Neural progenitor cell (in vitro differentiated cells): Measurements from ENCODE around the gene C4orf50. TPM values are rescaled to one million over a fixed set of nuclear protein-coding genes. Genes with fewer than 3 reads are reported as not detected.

Source experiments
- DNase-seq: peaks from one replicate; pipeline ENCODE4 v3.0.0-alpha.2; 2016; ENCODE audit warnings: low spot score
- H2AFZ ChIP-seq: fragments of 200-600 bp; sonication (generic); replicated peaks from 2 replicates; pipeline ENCODE4 v1.6.1; 2016; ENCODE audit warnings: antibody characterized with exemption
- H3F3A ChIP-seq: fragments of 200-600 bp; sonication (generic); 2 replicates; pipeline ENCODE4 v1.6.1; 2016; ENCODE audit warnings: antibody characterized with exemption, low read depth
- H3K27ac ChIP-seq: fragments of 200-600 bp; sonication (generic); 2 replicates; pipeline ENCODE4 v1.5.1; 2016; ENCODE audit warnings: mild to moderate bottlenecking
- H3K27me3 ChIP-seq: fragments of 200-600 bp; sonication (generic); 2 replicates; pipeline ENCODE4 v1.6.1; 2016; ENCODE audit warnings: mild to moderate bottlenecking, moderate library complexity
- H3K36me3 ChIP-seq: fragments of 200-600 bp; sonication (generic); 2 replicates; pipeline ENCODE4 v1.5.1; 2016
- H3K4me1 ChIP-seq: fragments of 200-600 bp; sonication (generic); 2 replicates; pipeline ENCODE4 v1.6.1; 2016; ENCODE audit warnings: mixed run types
- H3K4me2 ChIP-seq: fragments of 200-600 bp; sonication (generic); 2 replicates; pipeline ENCODE4 v1.6.1; 2016
- H3K4me3 ChIP-seq: fragments of 200-600 bp; sonication (generic); 2 replicates; pipeline ENCODE4 v1.5.1; 2016
- H3K79me2 ChIP-seq: fragments of 200-600 bp; sonication (generic); 2 replicates; pipeline ENCODE4 v1.6.1; 2016; ENCODE audit warnings: low read depth
- H3K9ac ChIP-seq: fragments of 200-600 bp; sonication (generic); 2 replicates; pipeline ENCODE4 v1.6.1; 2016
- H3K9me3 ChIP-seq: fragments of 200-600 bp; sonication (generic); 2 replicates; pipeline ENCODE4 v1.5.1; 2016; ENCODE audit warnings: low read depth
- H4K20me1 ChIP-seq: fragments of 200-600 bp; sonication (generic); 2 replicates; pipeline ENCODE4 v1.6.1; 2016; ENCODE audit warnings: low read depth
- H3K27ac Mint-ChIP-seq: 3 replicates; pipeline ENCODE4 v1.8.0; 2021; ENCODE audit warnings: mixed read lengths
- H3K27me3 Mint-ChIP-seq: 2 replicates; pipeline ENCODE4 v1.8.0; 2022; ENCODE audit warnings: low read depth, mild to moderate bottlenecking, inconsistent platforms, moderate library complexity, mixed read lengths; ENCODE audit not compliant: insufficient read depth
- H3K36me3 Mint-ChIP-seq: 3 replicates; pipeline ENCODE4 v1.8.0; 2021; ENCODE audit warnings: mixed read lengths
- H3K4me1 Mint-ChIP-seq: 3 replicates; pipeline ENCODE4 v1.8.0; 2021; ENCODE audit warnings: mixed read lengths
- H3K4me3 Mint-ChIP-seq: 3 replicates; pipeline ENCODE4 v1.8.0; 2021; ENCODE audit warnings: mild to moderate bottlenecking, moderate library complexity, mixed read lengths
- H3K9me3 Mint-ChIP-seq: 3 replicates; pipeline ENCODE4 v1.8.0; 2020; ENCODE audit warnings: mixed read lengths
- CTCF ChIP-seq: fragments of 200-600 bp; sonication (generic); IDR thresholded peaks from 2 replicates; pipeline ENCODE4 v1.5.1; 2017; ENCODE audit warnings: antibody characterized with exemption, mild to moderate bottlenecking
- EZH2 ChIP-seq: fragments of 200-600 bp; sonication (generic); IDR thresholded peaks from 2 replicates; pipeline ENCODE4 v1.6.1; 2017; ENCODE audit warnings: antibody characterized with exemption, mild to moderate bottlenecking, moderate library complexity
- EZH2phosphoT487 ChIP-seq: fragments of 200-600 bp; sonication (generic); IDR thresholded peaks from 2 replicates; pipeline ENCODE4 v1.6.1; 2017; ENCODE audit warnings: antibody characterized with exemption
- total RNA-seq: library from RNA; depleted of rRNA; stranded (reverse); fragments of >200 nt; gene quantifications from 2 replicates; pipeline ENCODE4 v1.2.3, GENCODE V29; 2015; ENCODE audit warnings: low replicate concordance

Gene C4orf50
- total RNA-seq, 1 donor from 2014 or later, result 0.32 TPM

GRCh38 chr4:5894266-5894665 is 124.0 kb downstream of the C4orf50 start:
- Histone ChIP-seq H3K4me3 (no peak overlapping the region), H3K27me3 (peaks cover 99% of the 10 kb centered on the region), H3K4me2 (no peak overlapping the region), H3F3A (peaks cover 24% of the 10 kb centered on the region), H2AFZ (no peak overlapping the region), H3K27ac (no peak overlapping the region), H4K20me1 (peaks cover 25% of the 10 kb centered on the region), H3K79me2 (no peaks in the 10 kb centered on the region), H3K9me3 (no peaks in the 10 kb centered on the region), H3K4me1 (peaks cover 13% of the 10 kb centered on the region), H3K36me3 (no peaks in the 10 kb centered on the region), H3K9ac (no peak overlapping the region)
- TF ChIP-seq CTCF (no peak), EZH2phosphoT487 (no peak), EZH2 (no peak)
- H3K4me1 Mint-ChIP-seq, result peaks cover 16% of the 10 kb centered on the region
- H3K27me3 Mint-ChIP-seq, result peaks cover 48% of the 10 kb centered on the region
- no peak for DNase-seq
- H3K4me3 Mint-ChIP-seq, result peak overlapping the region; percentile 79
- H3K27ac Mint-ChIP-seq, result no peak overlapping the region
- H3K36me3 Mint-ChIP-seq, result no peaks in the 10 kb centered on the region
- H3K9me3 Mint-ChIP-seq, result peaks cover 6% of the 10 kb centered on the region

GRCh38 chr4:5893591-5893990 is 124.6 kb downstream of the C4orf50 start:
- H3F3A ChIP-seq, result peaks cover 26% of the 10 kb centered on the region

GRCh38 chr4:5893004-5893580 is 125.1 kb downstream of the C4orf50 start, which contains the start of gene CRMP1:
TSS of gene CRMP1 (minus strand) at chr4:5893086. CDS start at chr4:5892969, 117 bp downstream.
- H3K4me3 Mint-ChIP-seq, result peak within 1 kb of the TSS; percentile 81
- no peaks in the 10 kb centered on the region for H3K36me3 Mint-ChIP-seq
- no peak within 1 kb of the TSS for H3K27ac Mint-ChIP-seq
- peaks cover 95% of the 10 kb centered on the region for H3K27me3 ChIP-seq
- TF ChIP-seq CTCF (no peak), EZH2phosphoT487 (no peak)
- H3K9me3 Mint-ChIP-seq, result peaks cover 6% of the 10 kb centered on the region
- peak within 1 kb of the TSS; percentile 42 for H3K4me3 ChIP-seq
- H3F3A ChIP-seq, result peaks cover 26% of the 10 kb centered on the region
- DNase-seq, result peak; percentile 94
- peaks cover 20% of the 10 kb centered on the region for H3K4me1 ChIP-seq
- H3K9me3 ChIP-seq, result no peaks in the 10 kb centered on the region
- peaks cover 20% of the 10 kb centered on the region for H3K4me1 Mint-ChIP-seq
- peaks cover 1% of the 10 kb centered on the region for H3K79me2 ChIP-seq
- peak within 1 kb of the TSS; percentile 78 for H3K4me2 ChIP-seq
- peaks cover 25% of the 10 kb centered on the region for H4K20me1 ChIP-seq
- no peak within 1 kb of the TSS for H3K27ac ChIP-seq
- peaks cover 42% of the 10 kb centered on the region for H3K27me3 Mint-ChIP-seq
- peak within 1 kb of the TSS; percentile 38 for H2AFZ ChIP-seq
- no peaks in the 10 kb centered on the region for H3K36me3 ChIP-seq
- no peak within 1 kb of the TSS for H3K9ac ChIP-seq

More at GRCh38 chr4:5893591-5893990, 124.6 kb downstream of the C4orf50 start:
- H3K4me2 ChIP-seq, result peak overlapping the region; percentile 78
- H3K27ac Mint-ChIP-seq, result no peak overlapping the region
- no peaks in the 10 kb centered on the region for H3K36me3 ChIP-seq
- H3K4me3 ChIP-seq, result peak overlapping the region; percentile 42
- H3K9me3 Mint-ChIP-seq, result peaks cover 6% of the 10 kb centered on the region
- peaks cover 25% of the 10 kb centered on the region for H4K20me1 ChIP-seq
- peaks cover 20% of the 10 kb centered on the region for H3K4me1 Mint-ChIP-seq
- H3K27me3 ChIP-seq, result peaks cover 99% of the 10 kb centered on the region
- peaks cover 20% of the 10 kb centered on the region for H3K4me1 ChIP-seq
- no peak overlapping the region for H3K27ac ChIP-seq
- no peaks in the 10 kb centered on the region for H3K79me2 ChIP-seq
- H3K36me3 Mint-ChIP-seq, result no peaks in the 10 kb centered on the region
- H3K9ac ChIP-seq, result no peak overlapping the region
- TF ChIP-seq CTCF, result no peak
- no peak for TF ChIP-seq EZH2phosphoT487
- TF ChIP-seq EZH2, result no peak
- H3K9me3 ChIP-seq, result no peaks in the 10 kb centered on the region
- H2AFZ ChIP-seq, result no peak overlapping the region
- H3K27me3 Mint-ChIP-seq, result peaks cover 42% of the 10 kb centered on the region
- DNase-seq, result no peak
- peak overlapping the region; percentile 79 for H3K4me3 Mint-ChIP-seq
